ENCODE data around the gene TAF1B.
"Not testable (repeated sequence)": the region's sequence is repeated elsewhere in the genome, so short reads cannot be mapped to it uniquely, and the experiment has no call there.

The TAF1B gene

DNA sequence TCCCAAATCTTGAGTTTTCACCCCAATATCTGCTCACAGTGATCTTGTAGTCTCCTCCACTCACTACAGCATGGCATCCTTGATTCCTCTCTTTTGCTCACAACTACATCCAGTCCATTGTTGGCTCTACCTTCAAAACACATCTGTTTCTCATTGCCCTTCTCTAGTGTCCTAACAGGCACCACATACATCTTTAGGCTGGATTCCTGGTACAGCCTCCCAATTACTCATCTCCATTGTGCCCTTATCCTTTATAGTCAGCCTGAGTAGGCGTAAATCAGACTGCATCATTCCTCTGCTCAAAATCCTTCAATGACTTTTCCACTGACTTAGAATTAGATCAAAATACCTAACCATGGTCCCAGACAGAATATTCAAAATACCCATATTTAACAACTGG, 10.7 kb upstream of the TAF1B start:
- Histone ChIP-seq H3K79me2 (ENCODE audit: insufficient read depth, low read length) (no peaks in the 10 kb centered on the region), H3K9me2 (ENCODE audit: low read depth, low read length) (no peaks in the 10 kb centered on the region), H3K36me3 (ENCODE audit: insufficient read depth, low read length) (no peaks in the 10 kb centered on the region), H3K9me3 (ENCODE audit: low read length) (no peaks in the 10 kb centered on the region), H3K27me3 (ENCODE audit: insufficient read depth, low read length) (0 out of 2 replicates have a peak, but pooled peaks cover 3% of the 10 kb centered on the region), H3F3A (ENCODE audit: insufficient read depth, low read length) (no peaks in the 10 kb centered on the region), H2AFZ (ENCODE audit: low read length) (no peak overlapping the region), H3K4me2 (ENCODE audit: low read length) (no peak overlapping the region), H3K4me3 (ENCODE audit: low read depth, low read length, poor library complexity, severe bottlenecking) (no peak overlapping the region), H4K20me1 (ENCODE audit: insufficient read depth, low read length) (no peaks in the 10 kb centered on the region), H3K27ac (ENCODE audit: low read depth, low read length, poor library complexity, severe bottlenecking) (no peak overlapping the region), H3K4me1 (ENCODE audit: insufficient read depth, low read length, severe bottlenecking) (no peaks in the 10 kb centered on the region), H3K9ac (ENCODE audit: low read length) (no peak overlapping the region)
- TF ChIP-seq EZH2 (IDR thresholded peaks at IDR 0.05; ENCODE audit: borderline replicate concordance, low read length) = no peak
- TF ChIP-seq, protein P1, sequence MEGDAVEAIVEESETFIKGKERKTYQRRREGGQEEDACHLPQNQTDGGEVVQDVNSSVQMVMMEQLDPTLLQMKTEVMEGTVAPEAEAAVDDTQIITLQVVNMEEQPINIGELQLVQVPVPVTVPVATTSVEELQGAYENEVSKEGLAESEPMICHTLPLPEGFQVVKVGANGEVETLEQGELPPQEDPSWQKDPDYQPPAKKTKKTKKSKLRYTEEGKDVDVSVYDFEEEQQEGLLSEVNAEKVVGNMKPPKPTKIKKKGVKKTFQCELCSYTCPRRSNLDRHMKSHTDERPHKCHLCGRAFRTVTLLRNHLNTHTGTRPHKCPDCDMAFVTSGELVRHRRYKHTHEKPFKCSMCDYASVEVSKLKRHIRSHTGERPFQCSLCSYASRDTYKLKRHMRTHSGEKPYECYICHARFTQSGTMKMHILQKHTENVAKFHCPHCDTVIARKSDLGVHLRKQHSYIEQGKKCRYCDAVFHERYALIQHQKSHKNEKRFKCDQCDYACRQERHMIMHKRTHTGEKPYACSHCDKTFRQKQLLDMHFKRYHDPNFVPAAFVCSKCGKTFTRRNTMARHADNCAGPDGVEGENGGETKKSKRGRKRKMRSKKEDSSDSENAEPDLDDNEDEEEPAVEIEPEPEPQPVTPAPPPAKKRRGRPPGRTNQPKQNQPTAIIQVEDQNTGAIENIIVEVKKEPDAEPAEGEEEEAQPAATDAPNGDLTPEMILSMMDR (IDR thresholded peaks at IDR 0.05; ENCODE audit: low read length) = no peak

DNA sequence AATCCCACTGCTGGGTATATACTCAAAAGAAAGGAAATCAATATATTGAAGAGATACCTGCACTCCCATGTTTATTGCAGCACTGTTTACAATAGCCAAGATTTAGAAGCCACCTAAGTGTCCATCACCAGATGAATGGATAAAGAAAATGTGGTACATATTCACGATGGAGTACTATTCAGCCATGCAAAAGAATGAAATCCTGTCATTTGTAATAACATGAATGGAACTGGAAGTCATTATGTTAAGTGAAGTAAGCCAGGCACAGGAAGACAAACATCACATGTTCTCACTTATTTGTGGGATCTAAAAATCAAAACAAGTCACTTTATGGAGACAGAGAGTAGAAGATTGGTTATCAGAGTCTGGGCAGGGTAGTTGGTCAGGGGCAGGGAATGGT, 8.2 kb upstream of the TAF1B start:
- H3K9me3 ChIP-seq (ENCODE audit: low read length); H3K79me2 ChIP-seq (ENCODE audit: insufficient read depth, low read length); H3K9ac ChIP-seq (ENCODE audit: low read length); H3K27ac ChIP-seq (ENCODE audit: low read depth, low read length, poor library complexity, severe bottlenecking); H3K4me3 ChIP-seq (ENCODE audit: low read depth, low read length, poor library complexity, severe bottlenecking); H2AFZ ChIP-seq (ENCODE audit: low read length); H4K20me1 ChIP-seq (ENCODE audit: insufficient read depth, low read length); H3K27me3 ChIP-seq (ENCODE audit: insufficient read depth, low read length); H3K4me2 ChIP-seq (ENCODE audit: low read length); H3K36me3 ChIP-seq (ENCODE audit: insufficient read depth, low read length); H3F3A ChIP-seq (ENCODE audit: insufficient read depth, low read length); H3K9me2 ChIP-seq (ENCODE audit: low read depth, low read length); H3K4me1 ChIP-seq (ENCODE audit: insufficient read depth, low read length, severe bottlenecking): not testable (repeated sequence)

DNA sequence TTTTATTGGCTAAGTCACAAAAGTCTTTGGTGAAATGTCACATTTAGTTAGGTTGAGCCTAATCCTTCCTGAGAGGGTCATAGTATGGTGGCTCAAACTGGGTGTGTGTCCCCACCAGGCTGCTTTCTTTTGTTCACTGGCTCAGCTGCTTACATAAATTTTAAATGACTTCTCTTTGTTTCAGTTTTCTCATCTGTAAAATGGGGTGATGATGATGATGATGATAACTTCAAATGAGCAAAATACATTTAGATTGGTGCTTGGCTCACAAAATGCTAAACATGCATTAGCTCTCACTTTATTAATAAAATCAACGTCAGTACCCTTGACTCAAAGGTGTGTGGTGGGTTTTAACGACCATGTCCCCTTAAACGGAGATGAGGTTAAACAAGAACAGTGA, 7.2 kb upstream of the TAF1B start:
- H2AFZ ChIP-seq (ENCODE audit: low read length) = no peak overlapping the region
- no peaks in the 10 kb centered on the region for H3K4me1 ChIP-seq (ENCODE audit: insufficient read depth, low read length, severe bottlenecking)
- no peak overlapping the region for H3K9ac ChIP-seq (ENCODE audit: low read length)
- H3K9me3 ChIP-seq (ENCODE audit: low read length) = no peaks in the 10 kb centered on the region
- no peaks in the 10 kb centered on the region for H4K20me1 ChIP-seq (ENCODE audit: insufficient read depth, low read length)
- H3K27me3 ChIP-seq (ENCODE audit: insufficient read depth, low read length) = 0 out of 2 replicates have a peak, but pooled peaks cover 3% of the 10 kb centered on the region
- H3K4me2 ChIP-seq (ENCODE audit: low read length) = no peak overlapping the region
- no peak overlapping the region for H3K4me3 ChIP-seq (ENCODE audit: low read depth, low read length, poor library complexity, severe bottlenecking)
- H3F3A ChIP-seq (ENCODE audit: insufficient read depth, low read length) = no peaks in the 10 kb centered on the region
- H3K9me2 ChIP-seq (ENCODE audit: low read depth, low read length) = no peaks in the 10 kb centered on the region
- no peaks in the 10 kb centered on the region for H3K79me2 ChIP-seq (ENCODE audit: insufficient read depth, low read length)
- no peaks in the 10 kb centered on the region for H3K36me3 ChIP-seq (ENCODE audit: insufficient read depth, low read length)
- TF ChIP-seq, protein P1 (IDR thresholded peaks at IDR 0.05; ENCODE audit: low read length) = no peak
- TF ChIP-seq EZH2 (IDR thresholded peaks at IDR 0.05; ENCODE audit: borderline replicate concordance, low read length) = no peak
- no peak overlapping the region for H3K27ac ChIP-seq (ENCODE audit: low read depth, low read length, poor library complexity, severe bottlenecking)

DNA sequence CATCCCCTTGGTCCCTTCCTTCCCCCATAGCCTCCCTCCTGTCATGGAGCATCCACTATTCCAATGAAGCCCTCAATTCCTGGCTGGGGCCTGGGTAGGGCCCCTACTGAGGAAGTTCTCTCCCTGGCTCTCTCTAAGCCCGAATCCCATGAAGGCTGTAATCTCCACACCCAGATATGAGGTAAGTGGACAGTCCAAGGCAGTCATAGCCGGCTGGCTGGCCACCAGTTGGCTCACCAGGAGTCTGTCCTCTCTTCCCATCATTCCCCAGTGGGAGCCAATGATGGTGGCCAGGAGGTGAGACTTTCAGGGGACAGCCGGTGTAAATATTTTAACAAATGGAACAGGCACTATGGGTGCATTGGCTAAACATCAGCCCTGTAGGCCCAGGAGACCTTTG, 6.8 kb upstream of the TAF1B start:
- Histone ChIP-seq H2AFZ (ENCODE audit: low read length) (no peak overlapping the region), H3K27me3 (ENCODE audit: insufficient read depth, low read length) (0 out of 2 replicates have a peak, but pooled peaks cover 3% of the 10 kb centered on the region), H3K27ac (ENCODE audit: low read depth, low read length, poor library complexity, severe bottlenecking) (no peak overlapping the region), H3K9ac (ENCODE audit: low read length) (no peak overlapping the region), H3K4me1 (ENCODE audit: insufficient read depth, low read length, severe bottlenecking) (no peaks in the 10 kb centered on the region), H3F3A (ENCODE audit: insufficient read depth, low read length) (no peaks in the 10 kb centered on the region), H4K20me1 (ENCODE audit: insufficient read depth, low read length) (no peaks in the 10 kb centered on the region), H3K4me3 (ENCODE audit: low read depth, low read length, poor library complexity, severe bottlenecking) (no peak overlapping the region), H3K9me3 (ENCODE audit: low read length) (no peaks in the 10 kb centered on the region), H3K4me2 (ENCODE audit: low read length) (no peak overlapping the region), H3K36me3 (ENCODE audit: insufficient read depth, low read length) (no peaks in the 10 kb centered on the region), H3K9me2 (ENCODE audit: low read depth, low read length) (no peaks in the 10 kb centered on the region), H3K79me2 (ENCODE audit: insufficient read depth, low read length) (no peaks in the 10 kb centered on the region)
- TF ChIP-seq, protein P1 (IDR thresholded peaks at IDR 0.05; ENCODE audit: low read length) = no peak
- no peak for TF ChIP-seq EZH2 (IDR thresholded peaks at IDR 0.05; ENCODE audit: borderline replicate concordance, low read length)

Data from OCI-LY1 (cell line).